Heart right ventricle (tissue), 16 donors: ENCODE results near the gene TMEM39B. TPM values are rescaled to one million over a fixed set of nuclear protein-coding genes. Genes with fewer than 3 reads are reported as not detected.

ENCODE experiments used
- ATAC-seq, 8 donors: fragments of 200-7000 bp; cut with Tn5 transposase; one replicate each; pipeline ENCODE4 v1.9.1; 2020; ENCODE audit warnings: mild to moderate bottlenecking in 8 of 8, moderate library complexity in 8 of 8, moderate number of reproducible peaks in 1 of 8
- DNase-seq, 2 donors: peaks; one replicate each; pipeline ENCODE4 v3.0.0-alpha.2; 2020
- H3K27ac ChIP-seq, 10 donors: fragments of 200-600 bp; sonication (generic) in 2 of 10; one replicate each; pipeline versions ENCODE4 v1.5.0 to v1.8.0; 2020 to 2022; ENCODE audit warnings: mild to moderate bottlenecking in 3 of 10
- H3K27me3 ChIP-seq, 7 donors: fragments of 200-600 bp; one replicate each; pipeline ENCODE4 v1.8.0; 2021 to 2022; ENCODE audit warnings: mild to moderate bottlenecking in 2 of 7
- H3K36me3 ChIP-seq, 9 donors: fragments of 200-600 bp; sonication (generic) in 1 of 9; one replicate each; pipeline versions ENCODE4 v1.5.0 to v1.8.0; 2020 to 2022; ENCODE audit warnings: mild to moderate bottlenecking in 2 of 9
- H3K4me1 ChIP-seq, 9 donors: fragments of 200-600 bp; sonication (generic) in 1 of 9; one replicate each; pipeline versions ENCODE4 v1.5.0 to v1.8.0; 2020 to 2022; ENCODE audit warnings: mild to moderate bottlenecking in 4 of 9
- H3K4me3 ChIP-seq, 10 donors: fragments of 200-600 bp; sonication (generic) in 2 of 10; one replicate each; pipeline versions ENCODE4 v1.5.0 to v1.8.0; 2020 to 2022; ENCODE audit warnings: mild to moderate bottlenecking in 7 of 10, moderate library complexity in 2 of 10
- H3K9me3 ChIP-seq, 11 donors: fragments of 200-600 bp in 10 of 11; sonication (generic) in 2 of 11; one replicate each; pipeline versions ENCODE4 v1.5.0 to v1.8.0; 2013 to 2022; ENCODE audit warnings: mild to moderate bottlenecking in 2 of 11, control low read depth in 1 of 11, moderate library complexity in 1 of 11
- CTCF ChIP-seq, 9 donors: fragments of 200-600 bp; sonication (generic) in 2 of 9; IDR thresholded peaks; one replicate each; pipeline versions ENCODE4 v1.5.0 to v1.8.0; 2021 to 2022; ENCODE audit warnings: antibody characterized with exemption in 9 of 9, mild to moderate bottlenecking in 5 of 9, moderate library complexity in 1 of 9
- WGBS, 2 donors: extraction: QIAGEN DNeasy Blood & Tissue Kit; methylation state at CpG; one replicate each; pipeline ENCODE4 v1.1.7; 2013; ENCODE audit warnings: inconsistent platforms in 1 of 2; 5-methylcytosine and 5-hydroxymethylcytosine counted together
- intact Hi-C, 10 donors: fragments of 100-400 bp; cut with DNase I; formaldehyde crosslinking; loops; one replicate each; pipeline versions ENCODE4 v1.11.1 to v1.14.2; 2022
- long read RNA-seq, 3 donors: library from polyadenylated mRNA; unstranded; transcript quantifications; one replicate each; pipeline ENCODE4 v2.0.0, GENCODE V29; 2020 to 2021
- polyA plus RNA-seq, 2 donors: library from polyadenylated mRNA; stranded (reverse); fragments of 200-250 nt; gene quantifications; one replicate each; pipeline ENCODE4 v1.2.3, GENCODE V29; 2013
- total RNA-seq, 10 donors: library from RNA; stranded (reverse); fragmentation: NEBNext Ultra II Directional in 3 of 10; extraction: Animal tissue kit (Norgen Biotek cat#: 25700) in 3 of 10; gene quantifications; one replicate each; pipeline versions ENCODE4 v1.2.1 to v1.2.4, GENCODE V29; 2021 to 2023
- donor health status: Arrhythmogenic right ventricular cardiomyopathy.
- donor health status: ischemic (EF 13 %, LVEDD 7.1; RV severe dilation, severe dysfunction).
- donor health status: healthy with polysubstance abuse.
- donor health status: DM: no; HTN: yes; CAD: no.
- donor health status: DM: no; HTN: no; CAD: no.
- donor health status: ischemic (EF 25% LVEDD 6.9; RV normal size, moderate dysfunction).
- donor health status: ischemic (EF 25% LVEDD 5.7; RV mildly dilated, moderate dysfunction).
- donor health status: healthy.
- donor health status: DM: yes; HTN: yes; CAD: no.
- donor health status: Ischemic cardiomyopathy.
- donor health status: ischemic (EF 35%, LVEDD 5.7; RV mildly dilated, moderate dysfunction).
- donor health status: nonischemic (EF 11% LVEDD 7.7; RV severe dilation, severe dysfunction).
- donor health status: DM: yes; HTN: yes; CAD: no.
- donor health status: PGD.
- donor health status: ischemic (EF 29% LVEDD 5.4; RV normal size, mild dysfunction).
- donor health status: nonischemic (EF 23%, LVEDD 6.1; RV moderate dilation, normal function).

The TMEM39B gene
- total RNA-seq (10 to 100 TPM in 1 of 10 donors, 1 to 10 TPM in 9; 4.8 to 15.5 (median 6.5) TPM), polyA plus RNA-seq (1 to 10 TPM; 7.2 to 7.5 TPM)
- long read RNA-seq, donor 1, partial matches to known transcripts = 4 of 5 reads
- long read RNA-seq, donor 1, other reads (novel, unspliced or antisense) = 1 of 5 reads
- long read RNA-seq, donor 2, partial matches to known transcripts = 4 of 5 reads
- long read RNA-seq, donor 2, other reads (novel, unspliced or antisense) = 0 of 5 reads
- long read RNA-seq, donor 3, transcript TMEM39B-201 (9 exons, 1,813 nt) = major isoform, 6 of 18 reads
- long read RNA-seq, donor 3, partial matches to known transcripts = 7 of 18 reads
- long read RNA-seq, donor 3, other reads (novel, unspliced or antisense) = 5 of 18 reads

- peak; percentile 93 to 97 (median 96) for ATAC-seq
These were observed at the start of gene TMEM39B for GRCh38 chr1:32072622-32073298. TMEM39B (plus strand) TSS chr1:32072939; CDS start chr1:32073048, 109 bp downstream.

GRCh38 chr1:32023351-32023750 lies 49.4 kb upstream of the TMEM39B start:
- ATAC-seq = peak in 1 of 8 donors; percentile 13
- no peak overlapping the region for H3K4me3 ChIP-seq
- intact Hi-C loops = no loop called here
- H3K27ac ChIP-seq = peak overlapping the region in 2 of 10 donors; percentile 2 to 46
- no peak for DNase-seq
- H3K27me3 ChIP-seq = no peaks in the 10 kb centered on the region
- peaks cover 9 to 77% (median 58%) of the 10 kb centered on the region in 9 donors for H3K4me1 ChIP-seq
- no peaks in the 10 kb centered on the region for H3K9me3 ChIP-seq
- WGBS, 2 donors = 44 to 48% methylated on average over 3 of the region's 3 CpGs
- no peak for TF ChIP-seq CTCF (IDR thresholded peaks at IDR 0.05)
- H3K36me3 ChIP-seq = peaks cover 0 to 54% (median 0%) of the 10 kb centered on the region in 9 donors

More at GRCh38 chr1:32072622-32073298, at the start of gene TMEM39B:
- H3K4me1 ChIP-seq = peaks cover 3 to 58% (median 18%) of the 10 kb centered on the region in 9 donors
- peaks cover 0 to 31% (median 18%) of the 10 kb centered on the region in 9 donors for H3K36me3 ChIP-seq
- no peaks in the 10 kb centered on the region for H3K27me3 ChIP-seq
- H3K9me3 ChIP-seq = no peaks in the 10 kb centered on the region
- H3K4me3 ChIP-seq = peak within 1 kb of the TSS; percentile 53 to 83 (median 67)
- TF ChIP-seq CTCF (IDR thresholded peaks at IDR 0.05) = peak in 3 of 9 donors; percentile 9 to 32 (median 13)
- H3K27ac ChIP-seq = peak within 1 kb of the TSS; percentile 82 to 95 (median 89)
- 0 to 1% methylated on average over 64 to 67 of the region's 67 CpGs for WGBS, 2 donors
- intact Hi-C loops = loop anchor here in 3 of 10 donors (2.0 to 5.0 kb wide), 3 partner anchors 35 to 60 kb away; partner anchors contain the start of genes KPNA6 (in 3 of the 3) and KHDRBS1 (in 1 of the 3)
- peak; percentile 94 to 95 for DNase-seq

- TF ChIP-seq CTCF (IDR thresholded peaks at IDR 0.05) = no peak
- WGBS, 2 donors = 73 to 75% methylated on average over 6 of the region's 6 CpGs
- no peak for ATAC-seq
- intact Hi-C loops = no loop called here
- peaks cover 9 to 62% (median 37%) of the 10 kb centered on the region in 9 donors for H3K4me1 ChIP-seq
- no peak overlapping the region for H3K4me3 ChIP-seq
- H3K27me3 ChIP-seq = no peaks in the 10 kb centered on the region
- no peaks in the 10 kb centered on the region for H3K9me3 ChIP-seq
- no peak overlapping the region for H3K27ac ChIP-seq
- H3K36me3 ChIP-seq = peaks cover 0 to 57% (median 0%) of the 10 kb centered on the region in 9 donors
- DNase-seq = no peak
These were observed 47.2 kb upstream of the TMEM39B start for GRCh38 chr1:32025515-32025914.

- 92 to 96% methylated on average over 3 of the region's 3 CpGs for WGBS, 2 donors
- H3K4me1 ChIP-seq = peaks cover 2 to 39% (median 19%) of the 10 kb centered on the region in 9 donors
- no peaks in the 10 kb centered on the region for H3K9me3 ChIP-seq
- intact Hi-C loops = no loop called here
- no peak overlapping the region for H3K4me3 ChIP-seq
- ATAC-seq = no peak
- TF ChIP-seq CTCF (IDR thresholded peaks at IDR 0.05) = no peak
- peaks cover 0 to 37% (median 4%) of the 10 kb centered on the region in 9 donors for H3K36me3 ChIP-seq
- no peak overlapping the region for H3K27ac ChIP-seq
- DNase-seq = no peak
- H3K27me3 ChIP-seq = no peaks in the 10 kb centered on the region
These were observed 44.0 kb upstream of the TMEM39B start for GRCh38 chr1:32028746-32029145.
